Activated CD4-positive, alpha-beta T cell treated with anti-CD3 and anti-CD28 coated beads, Interleukin-10, Interleukin-2, amounts not matched to agents 100 ng/mL and 50 ng/mL, durations not matched to agents 16 hours and 8 hours (primary cell): Measurements from ENCODE around the gene SEPTIN2.
A peak's percentile ranks its signal among the peaks of the same experiment; 100 is the strongest.
"Not testable (repeated sequence)": the region's sequence is repeated elsewhere in the genome, so short reads cannot be mapped to it uniquely, and the experiment has no call there.

Source experiments
- DNase-seq: peaks from one replicate; pipeline ENCODE4 v3.0.0-alpha.2; 2020

SEPTIN2 gene

DNA sequence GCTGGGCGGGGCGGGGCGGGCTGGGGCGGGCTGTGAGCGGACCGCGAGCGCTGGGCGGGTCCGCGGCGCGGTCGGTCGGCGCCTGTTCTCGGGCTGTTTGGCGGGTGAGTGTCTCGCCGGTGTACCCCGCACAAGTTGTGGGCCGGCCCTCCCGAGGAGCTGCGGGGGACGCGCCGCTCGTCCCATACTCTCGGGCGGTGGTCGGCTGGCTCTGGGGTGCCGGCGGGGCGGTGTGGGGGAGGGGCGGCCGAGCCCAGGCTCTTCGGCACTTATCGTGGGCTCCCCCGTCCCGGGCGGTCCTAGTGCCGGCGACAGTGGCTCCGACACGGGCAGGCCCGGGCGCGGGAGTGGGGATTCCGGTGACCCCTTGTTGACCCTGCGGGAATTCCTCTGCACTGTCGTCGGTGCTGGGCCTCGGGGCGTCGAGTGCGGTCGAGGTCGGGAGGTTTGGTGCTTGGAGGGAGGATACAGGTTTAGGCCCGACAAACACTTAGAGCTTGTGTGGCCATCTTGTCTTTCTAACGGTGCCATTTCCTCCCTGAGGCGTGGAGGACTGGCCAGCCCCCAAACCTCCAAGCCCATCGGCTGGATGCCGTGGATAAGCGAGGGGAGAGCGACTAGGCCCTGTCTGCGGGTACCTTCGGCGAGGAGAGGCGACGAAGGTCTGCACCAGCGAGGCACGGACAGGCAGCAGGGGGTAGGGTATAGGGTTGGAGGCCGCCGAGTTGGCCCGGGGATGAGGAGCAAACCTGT is at the start of gene SEPTIN2:
TSS of gene SEPTIN2 (plus strand) at position 47 of the 753 bp plus-strand sequence. CDS start 8,308 bp downstream, outside the sequence.
- DNase-seq, result peak; percentile 79

GRCh38 chr2:241267249-241268067 is 48.3 kb upstream of the SEPTIN2 start:
- no peak for DNase-seq

- no peak for DNase-seq
These were observed 47.4 kb upstream of the SEPTIN2 start for GRCh38 chr2:241268306-241268705.

GRCh38 chr2:241268716-241269445 is 46.8 kb upstream of the SEPTIN2 start:
- DNase-seq, result no peak

- no peak for DNase-seq
These were observed 45.8 kb upstream of the SEPTIN2 start for GRCh38 chr2:241269707-241270520.

- no peak for DNase-seq
These were observed 45.2 kb upstream of the SEPTIN2 start for GRCh38 chr2:241270531-241270930.

DNA sequence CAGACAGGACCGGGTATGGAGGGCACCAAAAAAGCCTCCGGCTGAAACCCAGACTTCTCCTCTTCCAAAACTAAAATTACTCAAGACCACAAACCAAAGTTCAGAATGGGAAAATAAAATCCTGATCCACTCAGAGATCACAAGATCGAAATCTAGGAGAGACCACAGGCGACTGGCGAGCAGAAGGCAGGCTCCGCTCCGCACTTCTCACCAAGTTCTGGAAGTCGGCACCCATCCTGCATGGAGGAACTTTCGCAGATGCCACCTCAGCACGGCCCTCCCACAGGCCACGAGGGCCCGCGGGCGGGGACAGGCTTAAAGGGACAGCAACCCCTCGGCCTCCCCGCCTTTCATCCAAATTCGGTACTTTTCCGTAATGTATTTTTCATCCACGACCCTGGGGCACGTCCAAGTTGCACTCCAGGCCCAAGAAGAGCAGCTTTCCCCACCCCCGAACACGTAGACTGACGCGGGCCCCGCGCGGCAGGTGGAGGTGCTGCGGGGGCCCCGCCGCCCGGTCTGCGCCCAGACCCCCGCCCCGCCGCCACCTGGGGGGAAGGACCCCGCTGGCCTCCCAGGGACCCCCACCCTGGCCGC is 43.9 kb upstream of the SEPTIN2 start:
- DNase-seq, result peak; percentile 70

DNA sequence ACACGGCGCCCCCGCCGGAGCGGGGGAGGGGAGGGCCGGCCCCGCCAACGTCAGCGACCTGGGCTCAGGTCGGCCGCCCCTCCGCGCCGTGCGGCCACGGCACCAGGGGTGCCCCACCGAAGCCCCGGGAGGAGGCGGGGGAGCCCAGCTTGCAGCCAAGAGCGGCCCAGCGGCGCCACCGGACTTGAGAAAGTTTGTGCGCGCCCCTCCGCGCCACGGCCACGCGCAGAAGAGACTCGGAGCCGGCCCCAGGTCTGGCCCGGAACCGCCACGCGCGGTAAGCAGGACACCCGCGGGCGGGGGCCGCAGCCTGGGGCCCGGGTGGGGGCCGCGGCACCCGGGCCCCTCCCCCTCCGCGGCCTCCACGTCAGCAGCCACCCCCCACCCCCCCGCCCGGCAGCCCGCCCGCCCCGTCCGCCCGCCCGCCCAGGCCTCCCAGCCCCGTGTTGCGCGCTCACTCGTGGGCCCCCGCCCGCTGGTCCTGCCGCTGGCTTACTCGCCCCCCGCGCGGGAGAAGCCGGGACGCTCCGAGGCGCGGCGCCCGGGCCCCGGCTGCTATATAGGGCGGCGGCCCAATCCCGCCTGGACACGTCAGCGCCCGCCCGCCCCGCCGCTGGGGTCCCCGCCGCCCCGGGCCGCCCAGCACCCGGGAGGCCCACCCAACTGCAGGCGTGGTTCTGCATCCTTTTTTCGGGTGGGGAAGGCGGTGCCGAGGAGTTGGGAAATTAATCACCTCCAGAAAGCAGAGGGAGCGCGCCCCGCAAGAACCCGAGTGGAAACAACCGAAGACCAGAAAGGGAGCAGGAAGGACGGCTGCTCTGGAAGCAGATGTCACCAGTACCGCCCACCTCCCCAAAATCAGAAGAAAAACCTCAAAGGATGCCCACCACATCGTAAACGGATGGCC is 43.2 kb upstream of the SEPTIN2 start:
- peak; percentile 65 for DNase-seq

DNA sequence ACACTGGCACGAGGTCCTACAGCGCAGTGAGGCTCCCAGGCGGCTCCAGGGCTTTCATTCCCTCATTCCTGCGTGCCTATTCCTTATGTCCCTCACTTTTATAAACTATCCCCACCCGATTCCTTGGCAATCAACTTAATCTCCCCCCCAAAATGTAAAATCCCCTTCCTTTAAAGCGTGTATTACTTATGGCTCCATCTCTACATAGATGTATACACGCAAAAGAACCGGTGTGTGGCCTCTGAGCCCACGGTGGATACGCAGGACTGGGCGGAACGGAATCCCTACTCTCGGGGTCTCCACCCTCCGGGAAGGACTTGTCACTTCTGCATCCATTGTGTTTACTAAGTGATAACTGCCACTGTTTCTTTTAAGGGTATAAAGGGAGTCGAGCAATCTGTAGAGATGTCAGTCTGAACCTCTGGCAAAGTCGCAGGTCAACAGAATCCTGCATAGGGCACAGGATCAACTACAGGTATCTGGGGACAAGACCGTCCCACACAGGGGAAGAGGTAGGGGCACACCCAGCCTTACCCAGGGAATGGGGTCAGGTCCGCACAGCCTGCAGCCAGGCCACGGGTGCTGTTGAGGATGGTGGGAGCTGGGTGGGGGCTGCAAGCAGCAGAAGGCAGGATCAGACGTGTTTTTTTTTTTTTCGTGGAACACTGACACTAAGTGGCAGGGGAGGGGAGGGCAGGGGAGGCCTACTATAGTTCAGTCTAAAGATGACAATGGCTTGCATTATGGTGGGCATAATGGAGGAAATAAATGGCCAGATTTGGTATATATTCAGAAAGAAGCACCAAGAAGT is 42.3 kb upstream of the SEPTIN2 start:
- no peak for DNase-seq

- DNase-seq, result no peak
These were observed 41.6 kb upstream of the SEPTIN2 start for GRCh38 chr2:241274127-241274526.

GRCh38 chr2:241275504-241275903 is 40.2 kb upstream of the SEPTIN2 start:
- DNase-seq, result no peak

DNA sequence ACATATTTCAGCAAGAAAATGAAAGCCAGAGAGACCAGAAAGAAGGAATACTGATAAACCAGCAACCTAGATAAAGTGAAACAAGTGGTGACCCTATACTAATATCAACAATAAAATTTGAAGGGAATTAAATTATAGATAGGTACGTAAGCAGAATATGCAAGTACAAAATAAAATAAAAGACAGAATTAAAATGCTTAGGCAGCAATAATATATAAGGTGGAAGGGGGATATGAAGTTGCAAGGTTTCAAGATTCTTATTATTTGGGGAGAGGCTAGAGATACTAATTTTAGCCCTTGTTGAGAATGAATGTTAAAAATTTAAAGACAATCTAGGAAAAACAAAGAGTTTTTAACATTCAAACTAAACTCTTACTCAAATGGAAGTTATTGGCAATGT is 39.8 kb upstream of the SEPTIN2 start:
- no peak for DNase-seq

- not testable (repeated sequence) for DNase-seq
These were observed 37.4 kb upstream of the SEPTIN2 start for GRCh38 chr2:241278306-241278705.

DNA sequence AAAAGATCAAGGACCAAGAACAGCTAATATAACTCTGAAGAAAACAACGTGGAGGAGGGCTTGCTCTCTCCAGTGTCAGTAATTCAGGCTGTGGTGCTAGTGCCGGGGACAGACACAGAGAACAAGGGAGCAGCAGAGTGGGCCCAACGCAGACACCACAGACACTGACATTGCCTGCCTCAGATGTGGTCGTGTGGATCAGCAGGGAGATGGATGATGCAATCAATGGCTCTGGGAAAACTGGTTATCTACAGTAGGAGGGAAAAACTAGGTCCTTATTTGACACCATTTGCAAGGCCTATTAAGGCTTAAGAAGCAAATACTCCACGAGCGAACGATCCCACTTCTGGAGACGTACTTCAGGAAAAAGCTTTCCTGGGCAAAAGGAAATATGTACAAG is 36.3 kb upstream of the SEPTIN2 start:
- DNase-seq, result no peak

- DNase-seq, result no peak
These were observed 35.9 kb upstream of the SEPTIN2 start for GRCh38 chr2:241279828-241280227.

DNA sequence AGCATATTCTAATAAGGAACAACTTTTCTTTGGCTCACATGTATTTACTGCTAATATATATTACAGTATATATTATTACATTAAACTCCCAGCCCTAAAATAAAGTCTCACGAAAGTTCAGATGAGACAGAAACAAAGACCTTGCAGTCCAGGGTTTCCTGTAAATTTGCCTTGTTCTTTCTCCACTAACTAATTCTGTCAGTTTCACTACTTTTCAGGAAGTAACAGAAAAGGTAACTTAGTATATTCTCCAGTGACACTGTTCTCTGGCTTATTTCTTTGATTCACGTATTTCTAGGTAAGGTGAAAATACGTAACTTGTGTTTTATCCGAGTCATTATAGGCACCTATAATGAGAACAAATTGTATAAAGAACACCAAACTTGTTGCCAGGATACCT is 35.4 kb upstream of the SEPTIN2 start:
- no peak for DNase-seq

DNA sequence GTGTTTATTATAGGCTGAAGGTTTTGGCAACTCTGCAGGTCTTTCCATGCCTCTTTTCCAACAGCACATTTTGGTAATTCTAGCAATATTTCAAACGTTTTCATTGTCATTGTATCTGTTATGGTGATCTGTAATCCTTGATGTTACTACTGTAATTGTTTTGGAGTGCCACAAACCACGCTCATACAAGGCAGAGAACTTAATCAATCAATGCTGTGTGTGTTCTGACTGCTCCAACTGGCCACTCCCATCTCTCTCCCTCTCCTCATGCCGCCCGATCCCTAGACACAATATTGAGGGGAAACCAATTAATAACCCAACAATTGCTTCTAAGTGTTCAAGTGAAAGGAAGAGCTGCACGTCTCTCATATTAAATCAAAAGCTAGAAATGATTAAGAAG is 33.2 kb upstream of the SEPTIN2 start:
- DNase-seq, result no peak

- no peak for DNase-seq
These were observed 30.1 kb upstream of the SEPTIN2 start for GRCh38 chr2:241285596-241285995.

GRCh38 chr2:241286348-241287090 is 29.2 kb upstream of the SEPTIN2 start:
- DNase-seq, result no peak
